MM.1S (cell line): ENCODE measurements around the gene FBXO42.
"Not testable (repeated sequence)": the region's sequence is repeated elsewhere in the genome, so short reads cannot be mapped to it uniquely, and the experiment has no call there.

Source experiments
- DNase-seq: peaks from one replicate; pipeline ENCODE4 v3.0.0-alpha.2; 2015
- H2AFZ ChIP-seq: fragments of 300-600 bp; sonication (generic); 2 replicates; pipeline ENCODE4 v1.6.0; 2016; ENCODE audit warnings: antibody characterized with exemption, low read length
- H3F3A ChIP-seq: fragments of 300-600 bp; sonication (generic); 2 replicates; pipeline ENCODE4 v1.6.1; 2016; ENCODE audit warnings: mild to moderate bottlenecking, antibody characterized with exemption, low read length, moderate library complexity, mixed read lengths; ENCODE audit not compliant: insufficient read depth
- H3K27ac ChIP-seq: fragments of 300-600 bp; sonication (generic); 2 replicates; pipeline ENCODE4 v1.5.1; 2016; ENCODE audit warnings: mild to moderate bottlenecking, low read length
- H3K27me3 ChIP-seq: fragments of 300-600 bp; sonication (generic); replicated peaks from 2 replicates; pipeline ENCODE4 v1.6.0; 2016; ENCODE audit warnings: low read length; ENCODE audit not compliant: insufficient read depth
- H3K36me3 ChIP-seq: fragments of 300-600 bp; sonication (generic); replicated peaks from 2 replicates; pipeline ENCODE4 v1.6.1; 2016; ENCODE audit warnings: mild to moderate bottlenecking, low read length, mixed read lengths; ENCODE audit not compliant: insufficient read depth
- H3K4me1 ChIP-seq: fragments of 300-600 bp; sonication (generic); 2 replicates; pipeline ENCODE4 v1.6.1; 2016; ENCODE audit warnings: low read length, mixed read lengths
- H3K4me2 ChIP-seq: fragments of 300-600 bp; sonication (generic); 2 replicates; pipeline ENCODE4 v1.6.0; 2016; ENCODE audit warnings: low read depth, low read length
- H3K4me3 ChIP-seq: fragments of 300-600 bp; sonication (generic); 2 replicates; pipeline ENCODE4 v1.5.1; 2016; ENCODE audit warnings: low read length, mixed read lengths
- H3K79me2 ChIP-seq: fragments of 300-600 bp; sonication (generic); 2 replicates; pipeline ENCODE4 v1.6.1; 2016; ENCODE audit warnings: mixed run types, low read length, mixed read lengths
- H3K9ac ChIP-seq: fragments of 300-600 bp; sonication (generic); 2 replicates; pipeline ENCODE4 v1.6.1; 2016; ENCODE audit warnings: low read length, mixed read lengths
- H3K9me2 ChIP-seq: fragments of 300-600 bp; sonication (generic); replicated peaks from 2 replicates; pipeline ENCODE4 v1.6.1; 2016; ENCODE audit warnings: mild to moderate bottlenecking, low read length, mixed read lengths; ENCODE audit not compliant: insufficient read depth
- H3K9me3 ChIP-seq: fragments of 300-600 bp; sonication (generic); replicated peaks from 2 replicates; pipeline ENCODE4 v1.6.1; 2016; ENCODE audit warnings: mild to moderate bottlenecking, low read length, mixed read lengths; ENCODE audit not compliant: insufficient read depth
- H4K20me1 ChIP-seq: fragments of 300-600 bp; sonication (generic); 2 replicates; pipeline ENCODE4 v1.6.1; 2016; ENCODE audit warnings: mild to moderate bottlenecking, low read length, moderate library complexity, mixed read lengths; ENCODE audit not compliant: insufficient read depth
- EZH2 ChIP-seq: fragments of 300-600 bp; sonication (generic); optimal IDR thresholded peaks from 2 replicates; pipeline ENCODE3; 2017; ENCODE audit warnings: low read depth, mild to moderate bottlenecking, antibody characterized with exemption, low read length, mixed read lengths
- EZH2phosphoT487 ChIP-seq: fragments of 300-600 bp; sonication (generic); IDR thresholded peaks from 2 replicates; pipeline ENCODE4 v1.6.1; 2018; ENCODE audit warnings: antibody characterized with exemption, low read length
- TF ChIP-seq, protein P1 (sequence below): fragments of 300-600 bp; sonication (generic); IDR thresholded peaks from 2 replicates; pipeline ENCODE4 v1.5.1; 2016; ENCODE audit warnings: antibody characterized with exemption, low read length, mixed read lengths

Gene FBXO42

GRCh38 chr1:16226129-16226489, 126.2 kb downstream of the FBXO42 start:
- DNase-seq: no peak
- TF ChIP-seq, protein P1, sequence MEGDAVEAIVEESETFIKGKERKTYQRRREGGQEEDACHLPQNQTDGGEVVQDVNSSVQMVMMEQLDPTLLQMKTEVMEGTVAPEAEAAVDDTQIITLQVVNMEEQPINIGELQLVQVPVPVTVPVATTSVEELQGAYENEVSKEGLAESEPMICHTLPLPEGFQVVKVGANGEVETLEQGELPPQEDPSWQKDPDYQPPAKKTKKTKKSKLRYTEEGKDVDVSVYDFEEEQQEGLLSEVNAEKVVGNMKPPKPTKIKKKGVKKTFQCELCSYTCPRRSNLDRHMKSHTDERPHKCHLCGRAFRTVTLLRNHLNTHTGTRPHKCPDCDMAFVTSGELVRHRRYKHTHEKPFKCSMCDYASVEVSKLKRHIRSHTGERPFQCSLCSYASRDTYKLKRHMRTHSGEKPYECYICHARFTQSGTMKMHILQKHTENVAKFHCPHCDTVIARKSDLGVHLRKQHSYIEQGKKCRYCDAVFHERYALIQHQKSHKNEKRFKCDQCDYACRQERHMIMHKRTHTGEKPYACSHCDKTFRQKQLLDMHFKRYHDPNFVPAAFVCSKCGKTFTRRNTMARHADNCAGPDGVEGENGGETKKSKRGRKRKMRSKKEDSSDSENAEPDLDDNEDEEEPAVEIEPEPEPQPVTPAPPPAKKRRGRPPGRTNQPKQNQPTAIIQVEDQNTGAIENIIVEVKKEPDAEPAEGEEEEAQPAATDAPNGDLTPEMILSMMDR: no peak
- TF ChIP-seq EZH2phosphoT487 (no peak), EZH2 (no peak)
- no peak overlapping the region for H3K4me3 ChIP-seq
- H3K9ac ChIP-seq: no peak overlapping the region
- H3F3A ChIP-seq: no peaks in the 10 kb centered on the region
- H3K27me3 ChIP-seq: no peaks in the 10 kb centered on the region
- no peaks in the 10 kb centered on the region for H3K9me2 ChIP-seq
- H3K9me3 ChIP-seq: no peaks in the 10 kb centered on the region
- H3K4me2 ChIP-seq: no peak overlapping the region
- H3K36me3 ChIP-seq: no peaks in the 10 kb centered on the region
- no peaks in the 10 kb centered on the region for H3K4me1 ChIP-seq
- H2AFZ ChIP-seq: no peak overlapping the region
- H4K20me1 ChIP-seq: no peaks in the 10 kb centered on the region
- no peak overlapping the region for H3K27ac ChIP-seq
- H3K79me2 ChIP-seq: no peaks in the 10 kb centered on the region

DNA sequence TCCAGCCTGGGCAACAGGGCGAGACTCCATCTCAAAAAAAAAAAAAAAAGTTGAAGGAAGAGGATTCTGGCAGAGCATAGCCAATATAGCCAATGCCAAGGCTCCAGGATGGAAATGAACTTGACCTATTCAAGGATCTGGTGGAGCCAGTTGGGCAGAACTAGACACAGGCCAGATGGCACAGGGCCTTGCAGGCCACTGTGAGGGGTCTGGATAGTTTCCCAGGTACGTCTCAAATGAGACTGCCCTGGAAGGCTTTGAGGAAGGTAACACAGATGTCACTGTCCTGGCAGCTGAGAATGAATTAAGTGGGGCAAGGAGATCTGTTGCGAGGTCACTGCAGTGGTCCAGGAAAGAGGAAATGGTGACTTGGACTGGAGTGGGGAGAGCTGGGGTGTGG, 127.8 kb downstream of the FBXO42 start:
- H3K36me3 ChIP-seq: no peaks in the 10 kb centered on the region
- no peaks in the 10 kb centered on the region for H3K27me3 ChIP-seq
- no peak overlapping the region for H3K4me2 ChIP-seq
- no peak overlapping the region for H3K27ac ChIP-seq
- H3K79me2 ChIP-seq: no peaks in the 10 kb centered on the region
- peaks cover 7% of the 10 kb centered on the region; the same call in 1 of the 2 replicates for H3K4me1 ChIP-seq
- H3K9ac ChIP-seq: no peak overlapping the region
- H3F3A ChIP-seq: no peaks in the 10 kb centered on the region
- H4K20me1 ChIP-seq: no peaks in the 10 kb centered on the region
- no peak overlapping the region for H3K4me3 ChIP-seq
- TF ChIP-seq, protein P1: no peak
- no peak for TF ChIP-seq EZH2
- no peak for TF ChIP-seq EZH2phosphoT487
- no peak overlapping the region for H2AFZ ChIP-seq
- H3K9me2 ChIP-seq: no peaks in the 10 kb centered on the region
- H3K9me3 ChIP-seq: no peaks in the 10 kb centered on the region
- DNase-seq: no peak

DNA sequence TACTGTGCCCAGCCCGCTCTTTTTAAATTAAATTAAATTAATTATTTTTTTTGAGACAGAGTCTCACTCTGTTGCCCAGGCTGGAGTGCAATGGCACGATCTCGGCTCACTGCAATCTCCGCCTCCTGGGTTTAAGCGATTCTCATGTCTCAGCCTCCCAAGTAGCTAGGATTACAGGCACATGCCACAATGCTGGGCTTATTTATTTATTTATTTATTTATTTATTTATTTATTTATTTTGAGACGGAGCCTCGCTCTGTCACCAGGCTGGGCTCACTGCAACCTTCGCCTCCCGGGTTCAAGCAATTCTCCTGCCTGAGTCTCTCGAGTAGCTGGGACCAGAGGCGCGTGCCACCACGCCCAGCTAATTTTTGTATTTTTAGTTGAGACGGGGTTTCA, 129.6 kb downstream of the FBXO42 start:
- not testable (repeated sequence) for H3K27me3 ChIP-seq, DNase-seq, H3K9ac ChIP-seq

DNA sequence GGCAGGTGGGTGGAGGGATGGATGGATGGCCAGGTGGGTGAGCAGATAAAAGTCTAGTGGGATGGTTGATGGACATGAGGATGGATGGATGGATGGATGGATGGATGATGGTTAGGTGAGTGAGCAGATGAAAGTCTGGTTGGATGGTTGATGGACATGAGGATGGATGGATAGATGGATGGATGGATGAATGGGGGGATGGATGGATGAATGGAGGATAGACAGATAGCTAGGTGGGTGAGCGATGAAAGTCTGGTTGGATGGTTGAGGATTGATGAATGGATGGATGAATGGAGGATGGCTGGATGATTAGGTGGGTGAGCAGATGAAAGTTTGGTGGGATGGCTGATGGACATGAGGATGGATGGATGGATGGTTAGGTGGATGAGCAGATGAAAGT, 130.8 kb downstream of the FBXO42 start:
- no peak overlapping the region for H3K4me2 ChIP-seq
- no peak overlapping the region for H2AFZ ChIP-seq
- H3K4me1 ChIP-seq: peaks cover 16% of the 10 kb centered on the region
- H4K20me1 ChIP-seq: no peaks in the 10 kb centered on the region
- H3K9me2 ChIP-seq: no peaks in the 10 kb centered on the region
- no peak for DNase-seq
- H3K9me3 ChIP-seq: no peaks in the 10 kb centered on the region
- TF ChIP-seq, protein P1: no peak
- TF ChIP-seq EZH2 (no peak), EZH2phosphoT487 (no peak)
- H3K27ac ChIP-seq: no peak overlapping the region
- no peaks in the 10 kb centered on the region for H3F3A ChIP-seq
- H3K36me3 ChIP-seq: no peaks in the 10 kb centered on the region
- H3K9ac ChIP-seq: no peak overlapping the region
- H3K4me3 ChIP-seq: no peak overlapping the region
- no peaks in the 10 kb centered on the region for H3K27me3 ChIP-seq
- no peaks in the 10 kb centered on the region for H3K79me2 ChIP-seq

More for the DNA sequence above, 129.6 kb downstream of the FBXO42 start:
- H3K27ac ChIP-seq, H3K4me2 ChIP-seq, H4K20me1 ChIP-seq, H3K4me1 ChIP-seq, H3K9me2 ChIP-seq, H3K79me2 ChIP-seq, H2AFZ ChIP-seq, H3K36me3 ChIP-seq, H3F3A ChIP-seq, H3K4me3 ChIP-seq, H3K9me3 ChIP-seq: not testable (repeated sequence)
